PFSK-1 (cell line): ENCODE measurements around the gene STX2.

ENCODE experiments used
- FOXP2 ChIP-seq: optimal IDR thresholded peaks from 2 replicates; pipeline ENCODE3; 2011; ENCODE audit warnings: borderline replicate concordance, control low read depth, inconsistent platforms; ENCODE audit not compliant: insufficient read depth; ENCODE audit errors: extremely low read length, extremely low read depth
- POLR2AphosphoS5 ChIP-seq: IDR thresholded peaks from 2 replicates; pipeline ENCODE4 v1.6.1; 2012; ENCODE audit warnings: low read depth, mild to moderate bottlenecking, control low read depth, low read length, moderate library complexity
- SIN3A ChIP-seq: IDR thresholded peaks from 2 replicates; pipeline ENCODE4 v1.6.1; 2012; ENCODE audit warnings: mild to moderate bottlenecking, low read length, moderate library complexity, borderline replicate concordance; ENCODE audit not compliant: insufficient read depth
- TAF1 ChIP-seq: IDR thresholded peaks from 2 replicates; pipeline ENCODE4 v1.6.1; 2012; ENCODE audit warnings: low read length, control low read depth, borderline replicate concordance; ENCODE audit not compliant: insufficient read depth
- TF ChIP-seq, protein P1 (sequence below), 2 experiments: IDR thresholded peaks; 2 replicates each; pipeline versions ENCODE4 v1.6.1 to v1.8.0; 2011 to 2012; ENCODE audit warnings: low read depth in 2 of 2, low read length in 2 of 2, control low read depth in 1 of 2, inconsistent platforms in 1 of 2, mild to moderate bottlenecking in 1 of 2, moderate library complexity in 1 of 2; ENCODE audit not compliant: insufficient read depth in 1 of 2

STX2 gene

DNA sequence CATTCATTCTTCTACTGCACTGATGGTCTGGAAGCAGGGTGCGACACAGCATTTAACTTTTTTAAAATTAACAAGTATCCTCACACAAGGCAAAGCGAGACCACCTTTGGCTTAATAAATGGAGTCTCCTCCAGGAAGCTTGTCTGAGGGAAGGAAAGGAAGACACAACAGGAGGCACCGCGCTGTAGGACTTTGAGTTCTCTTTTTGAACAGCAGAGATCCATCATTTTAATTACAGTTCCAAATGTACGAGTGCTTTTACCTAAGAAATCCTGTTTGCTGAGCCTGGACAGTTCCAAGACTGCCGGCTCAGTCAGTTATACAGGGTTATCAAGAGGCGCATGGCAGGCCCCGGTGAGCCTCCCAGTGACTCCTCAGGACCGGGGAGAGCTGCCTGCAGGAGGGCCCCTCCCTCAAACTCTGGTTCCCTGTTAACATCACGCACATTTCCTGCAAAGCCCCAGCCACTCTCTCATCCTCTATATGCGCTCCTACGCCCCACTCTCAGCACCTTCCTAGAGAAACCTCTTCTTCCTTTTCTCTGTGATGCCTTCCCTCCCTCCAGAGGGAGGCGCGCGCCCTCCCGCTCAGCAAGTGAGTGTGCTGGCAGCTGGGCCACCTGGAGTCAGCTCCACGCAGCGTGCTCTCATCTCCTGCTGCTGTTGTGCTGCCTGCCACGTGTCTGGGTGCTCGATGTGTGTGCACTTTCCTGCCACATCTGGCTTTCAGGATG is 46.1 kb downstream of the STX2 start:
- TF ChIP-seq SIN3A = no peak
- TF ChIP-seq POLR2AphosphoS5 = no peak
- TF ChIP-seq FOXP2 = no peak
- TF ChIP-seq TAF1 = no peak
- TF ChIP-seq, protein P1, sequence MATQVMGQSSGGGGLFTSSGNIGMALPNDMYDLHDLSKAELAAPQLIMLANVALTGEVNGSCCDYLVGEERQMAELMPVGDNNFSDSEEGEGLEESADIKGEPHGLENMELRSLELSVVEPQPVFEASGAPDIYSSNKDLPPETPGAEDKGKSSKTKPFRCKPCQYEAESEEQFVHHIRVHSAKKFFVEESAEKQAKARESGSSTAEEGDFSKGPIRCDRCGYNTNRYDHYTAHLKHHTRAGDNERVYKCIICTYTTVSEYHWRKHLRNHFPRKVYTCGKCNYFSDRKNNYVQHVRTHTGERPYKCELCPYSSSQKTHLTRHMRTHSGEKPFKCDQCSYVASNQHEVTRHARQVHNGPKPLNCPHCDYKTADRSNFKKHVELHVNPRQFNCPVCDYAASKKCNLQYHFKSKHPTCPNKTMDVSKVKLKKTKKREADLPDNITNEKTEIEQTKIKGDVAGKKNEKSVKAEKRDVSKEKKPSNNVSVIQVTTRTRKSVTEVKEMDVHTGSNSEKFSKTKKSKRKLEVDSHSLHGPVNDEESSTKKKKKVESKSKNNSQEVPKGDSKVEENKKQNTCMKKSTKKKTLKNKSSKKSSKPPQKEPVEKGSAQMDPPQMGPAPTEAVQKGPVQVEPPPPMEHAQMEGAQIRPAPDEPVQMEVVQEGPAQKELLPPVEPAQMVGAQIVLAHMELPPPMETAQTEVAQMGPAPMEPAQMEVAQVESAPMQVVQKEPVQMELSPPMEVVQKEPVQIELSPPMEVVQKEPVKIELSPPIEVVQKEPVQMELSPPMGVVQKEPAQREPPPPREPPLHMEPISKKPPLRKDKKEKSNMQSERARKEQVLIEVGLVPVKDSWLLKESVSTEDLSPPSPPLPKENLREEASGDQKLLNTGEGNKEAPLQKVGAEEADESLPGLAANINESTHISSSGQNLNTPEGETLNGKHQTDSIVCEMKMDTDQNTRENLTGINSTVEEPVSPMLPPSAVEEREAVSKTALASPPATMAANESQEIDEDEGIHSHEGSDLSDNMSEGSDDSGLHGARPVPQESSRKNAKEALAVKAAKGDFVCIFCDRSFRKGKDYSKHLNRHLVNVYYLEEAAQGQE (IDR thresholded peaks at IDR 0.05; ENCODE audit: insufficient read depth in 1 of 2, low read depth in 2 of 2, low read length in 2 of 2) = no peak

DNA sequence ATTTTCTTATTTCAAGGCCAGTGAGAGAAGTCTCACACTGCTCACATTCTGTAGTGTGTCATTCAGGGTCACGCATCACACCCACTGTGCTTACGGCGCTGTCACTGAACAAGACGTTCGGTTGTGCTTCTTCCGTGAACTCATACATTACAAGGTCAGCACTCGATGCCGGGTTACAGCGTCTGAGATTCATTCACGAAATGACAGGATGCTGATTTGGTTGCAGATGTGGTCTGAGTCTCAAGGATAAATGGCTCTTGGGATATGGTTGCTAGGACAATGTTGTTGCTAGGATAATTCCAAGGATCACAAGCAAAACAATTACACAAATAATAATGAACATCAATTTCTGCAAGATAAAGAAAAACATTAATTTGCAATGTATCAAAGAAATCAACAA is 47.4 kb downstream of the STX2 start:
- TF ChIP-seq, protein P1 (IDR thresholded peaks at IDR 0.05; ENCODE audit: insufficient read depth in 1 of 2, low read depth in 2 of 2, low read length in 2 of 2) = no peak
- no peak for TF ChIP-seq FOXP2
- TF ChIP-seq SIN3A = no peak
- no peak for TF ChIP-seq TAF1
- no peak for TF ChIP-seq POLR2AphosphoS5

DNA sequence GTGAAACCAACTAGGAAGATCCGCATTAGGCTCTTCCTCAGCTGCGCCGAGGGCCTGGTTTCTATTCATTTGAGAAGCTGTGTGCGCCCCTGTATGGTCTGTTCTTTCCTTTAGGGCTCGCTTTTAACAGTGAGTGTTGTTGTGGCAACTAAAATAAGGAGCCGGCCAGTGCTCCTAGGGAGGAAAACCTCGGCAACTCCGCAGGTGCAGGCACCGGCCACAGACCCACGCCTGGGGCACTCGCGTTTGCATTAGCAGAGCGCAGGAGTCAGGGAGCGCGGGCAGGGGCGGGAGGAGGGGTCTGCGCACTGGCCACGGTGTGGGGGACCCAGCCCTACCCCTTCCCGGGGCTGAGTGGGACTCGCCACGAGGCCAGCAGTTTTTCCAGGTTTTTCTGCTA is 50.5 kb downstream of the STX2 start:
- TF ChIP-seq SIN3A (no peak), POLR2AphosphoS5 (no peak), FOXP2 (no peak), TAF1 (no peak)
- TF ChIP-seq, protein P1 (IDR thresholded peaks at IDR 0.05; ENCODE audit: insufficient read depth in 1 of 2, low read depth in 2 of 2, low read length in 2 of 2) = no peak

DNA sequence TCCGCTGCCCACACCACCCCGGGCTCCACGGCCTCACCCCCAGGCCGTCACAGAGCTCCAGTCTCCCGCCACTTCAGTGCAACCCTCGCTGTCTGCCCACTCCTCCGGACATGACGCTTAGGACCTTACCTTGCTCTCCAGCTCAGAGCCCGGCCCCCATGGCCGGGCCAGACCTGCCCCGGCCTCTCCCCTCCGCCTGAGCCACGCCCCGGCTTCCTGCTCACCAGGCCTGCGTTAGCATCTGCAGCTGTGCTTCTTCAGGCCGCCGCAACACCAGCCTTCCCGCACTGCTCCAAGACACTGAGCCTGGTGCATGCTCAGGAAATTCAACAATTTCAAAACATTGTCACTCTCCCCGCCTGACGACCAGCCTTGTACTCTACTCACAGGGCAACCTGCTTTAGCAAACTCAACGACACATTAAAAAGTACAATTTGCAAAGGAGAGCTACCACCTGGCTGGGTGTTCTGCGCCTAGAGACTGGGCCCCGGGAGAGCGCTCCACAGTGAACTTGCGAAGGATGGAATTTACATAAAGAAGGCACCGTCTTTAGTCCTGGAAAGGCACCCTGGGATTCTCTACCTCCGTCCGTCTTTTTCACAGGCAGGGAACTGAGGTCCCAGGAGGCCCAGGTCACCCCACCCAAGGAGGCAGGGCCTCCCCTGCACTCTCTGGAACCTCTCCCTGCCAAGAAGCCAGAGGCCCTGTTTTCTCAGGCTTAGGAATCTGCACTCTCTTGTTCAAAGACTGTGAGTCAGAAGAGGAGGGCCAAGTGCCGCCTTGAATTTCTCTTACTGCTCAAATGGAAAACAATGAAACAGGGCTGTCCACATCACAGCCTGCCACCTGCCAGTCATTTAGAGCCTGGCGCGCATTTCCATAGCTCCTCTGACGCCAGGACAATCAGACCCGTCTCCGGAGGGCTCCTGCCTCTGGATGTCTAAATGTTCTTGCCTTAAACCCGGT is 51.3 kb downstream of the STX2 start:
- TF ChIP-seq TAF1 (no peak), SIN3A (no peak), FOXP2 (no peak), POLR2AphosphoS5 (no peak)
- TF ChIP-seq, protein P1 (IDR thresholded peaks at IDR 0.05; ENCODE audit: insufficient read depth in 1 of 2, low read depth in 2 of 2, low read length in 2 of 2) = no peak
